Measurements from ENCODE around the gene LARP1. TPM values are rescaled to one million over a fixed set of nuclear protein-coding genes. Genes with fewer than 3 reads are reported as not detected.

Gene LARP1
- total and polyA plus RNA-seq, 2 experiments from 2014 or later: 133 to 302 TPM

DNA sequence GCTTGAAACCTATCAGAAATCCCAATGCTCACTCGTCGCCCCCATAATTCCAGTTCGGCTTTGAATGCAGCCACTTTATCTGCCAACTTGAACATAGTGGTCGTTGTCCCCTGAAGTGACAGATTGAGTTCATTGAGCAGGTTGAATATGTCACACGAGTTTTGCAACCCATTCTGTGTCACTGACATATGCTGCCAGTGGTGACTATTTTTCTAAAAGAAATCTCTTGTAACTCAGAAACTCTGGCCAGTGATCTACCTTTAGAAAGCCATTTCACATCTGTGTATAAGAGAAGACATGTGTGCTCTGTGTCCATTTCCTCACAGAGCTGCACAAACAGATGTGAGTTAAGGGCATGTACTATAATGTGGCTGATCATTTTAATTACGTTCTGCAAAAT lies 47.0 kb upstream of the LARP1 start (continued):
- TF ChIP-seq, protein P1, sequence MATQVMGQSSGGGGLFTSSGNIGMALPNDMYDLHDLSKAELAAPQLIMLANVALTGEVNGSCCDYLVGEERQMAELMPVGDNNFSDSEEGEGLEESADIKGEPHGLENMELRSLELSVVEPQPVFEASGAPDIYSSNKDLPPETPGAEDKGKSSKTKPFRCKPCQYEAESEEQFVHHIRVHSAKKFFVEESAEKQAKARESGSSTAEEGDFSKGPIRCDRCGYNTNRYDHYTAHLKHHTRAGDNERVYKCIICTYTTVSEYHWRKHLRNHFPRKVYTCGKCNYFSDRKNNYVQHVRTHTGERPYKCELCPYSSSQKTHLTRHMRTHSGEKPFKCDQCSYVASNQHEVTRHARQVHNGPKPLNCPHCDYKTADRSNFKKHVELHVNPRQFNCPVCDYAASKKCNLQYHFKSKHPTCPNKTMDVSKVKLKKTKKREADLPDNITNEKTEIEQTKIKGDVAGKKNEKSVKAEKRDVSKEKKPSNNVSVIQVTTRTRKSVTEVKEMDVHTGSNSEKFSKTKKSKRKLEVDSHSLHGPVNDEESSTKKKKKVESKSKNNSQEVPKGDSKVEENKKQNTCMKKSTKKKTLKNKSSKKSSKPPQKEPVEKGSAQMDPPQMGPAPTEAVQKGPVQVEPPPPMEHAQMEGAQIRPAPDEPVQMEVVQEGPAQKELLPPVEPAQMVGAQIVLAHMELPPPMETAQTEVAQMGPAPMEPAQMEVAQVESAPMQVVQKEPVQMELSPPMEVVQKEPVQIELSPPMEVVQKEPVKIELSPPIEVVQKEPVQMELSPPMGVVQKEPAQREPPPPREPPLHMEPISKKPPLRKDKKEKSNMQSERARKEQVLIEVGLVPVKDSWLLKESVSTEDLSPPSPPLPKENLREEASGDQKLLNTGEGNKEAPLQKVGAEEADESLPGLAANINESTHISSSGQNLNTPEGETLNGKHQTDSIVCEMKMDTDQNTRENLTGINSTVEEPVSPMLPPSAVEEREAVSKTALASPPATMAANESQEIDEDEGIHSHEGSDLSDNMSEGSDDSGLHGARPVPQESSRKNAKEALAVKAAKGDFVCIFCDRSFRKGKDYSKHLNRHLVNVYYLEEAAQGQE (IDR thresholded peaks at IDR 0.05; ENCODE audit: unreplicated experiment): no peak
- TF ChIP-seq, protein P2, sequence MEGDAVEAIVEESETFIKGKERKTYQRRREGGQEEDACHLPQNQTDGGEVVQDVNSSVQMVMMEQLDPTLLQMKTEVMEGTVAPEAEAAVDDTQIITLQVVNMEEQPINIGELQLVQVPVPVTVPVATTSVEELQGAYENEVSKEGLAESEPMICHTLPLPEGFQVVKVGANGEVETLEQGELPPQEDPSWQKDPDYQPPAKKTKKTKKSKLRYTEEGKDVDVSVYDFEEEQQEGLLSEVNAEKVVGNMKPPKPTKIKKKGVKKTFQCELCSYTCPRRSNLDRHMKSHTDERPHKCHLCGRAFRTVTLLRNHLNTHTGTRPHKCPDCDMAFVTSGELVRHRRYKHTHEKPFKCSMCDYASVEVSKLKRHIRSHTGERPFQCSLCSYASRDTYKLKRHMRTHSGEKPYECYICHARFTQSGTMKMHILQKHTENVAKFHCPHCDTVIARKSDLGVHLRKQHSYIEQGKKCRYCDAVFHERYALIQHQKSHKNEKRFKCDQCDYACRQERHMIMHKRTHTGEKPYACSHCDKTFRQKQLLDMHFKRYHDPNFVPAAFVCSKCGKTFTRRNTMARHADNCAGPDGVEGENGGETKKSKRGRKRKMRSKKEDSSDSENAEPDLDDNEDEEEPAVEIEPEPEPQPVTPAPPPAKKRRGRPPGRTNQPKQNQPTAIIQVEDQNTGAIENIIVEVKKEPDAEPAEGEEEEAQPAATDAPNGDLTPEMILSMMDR (conservative IDR thresholded peaks at IDR 0.05; ENCODE audit: low read depth in 2 of 2): no peak
- TF ChIP-seq, protein P3, sequence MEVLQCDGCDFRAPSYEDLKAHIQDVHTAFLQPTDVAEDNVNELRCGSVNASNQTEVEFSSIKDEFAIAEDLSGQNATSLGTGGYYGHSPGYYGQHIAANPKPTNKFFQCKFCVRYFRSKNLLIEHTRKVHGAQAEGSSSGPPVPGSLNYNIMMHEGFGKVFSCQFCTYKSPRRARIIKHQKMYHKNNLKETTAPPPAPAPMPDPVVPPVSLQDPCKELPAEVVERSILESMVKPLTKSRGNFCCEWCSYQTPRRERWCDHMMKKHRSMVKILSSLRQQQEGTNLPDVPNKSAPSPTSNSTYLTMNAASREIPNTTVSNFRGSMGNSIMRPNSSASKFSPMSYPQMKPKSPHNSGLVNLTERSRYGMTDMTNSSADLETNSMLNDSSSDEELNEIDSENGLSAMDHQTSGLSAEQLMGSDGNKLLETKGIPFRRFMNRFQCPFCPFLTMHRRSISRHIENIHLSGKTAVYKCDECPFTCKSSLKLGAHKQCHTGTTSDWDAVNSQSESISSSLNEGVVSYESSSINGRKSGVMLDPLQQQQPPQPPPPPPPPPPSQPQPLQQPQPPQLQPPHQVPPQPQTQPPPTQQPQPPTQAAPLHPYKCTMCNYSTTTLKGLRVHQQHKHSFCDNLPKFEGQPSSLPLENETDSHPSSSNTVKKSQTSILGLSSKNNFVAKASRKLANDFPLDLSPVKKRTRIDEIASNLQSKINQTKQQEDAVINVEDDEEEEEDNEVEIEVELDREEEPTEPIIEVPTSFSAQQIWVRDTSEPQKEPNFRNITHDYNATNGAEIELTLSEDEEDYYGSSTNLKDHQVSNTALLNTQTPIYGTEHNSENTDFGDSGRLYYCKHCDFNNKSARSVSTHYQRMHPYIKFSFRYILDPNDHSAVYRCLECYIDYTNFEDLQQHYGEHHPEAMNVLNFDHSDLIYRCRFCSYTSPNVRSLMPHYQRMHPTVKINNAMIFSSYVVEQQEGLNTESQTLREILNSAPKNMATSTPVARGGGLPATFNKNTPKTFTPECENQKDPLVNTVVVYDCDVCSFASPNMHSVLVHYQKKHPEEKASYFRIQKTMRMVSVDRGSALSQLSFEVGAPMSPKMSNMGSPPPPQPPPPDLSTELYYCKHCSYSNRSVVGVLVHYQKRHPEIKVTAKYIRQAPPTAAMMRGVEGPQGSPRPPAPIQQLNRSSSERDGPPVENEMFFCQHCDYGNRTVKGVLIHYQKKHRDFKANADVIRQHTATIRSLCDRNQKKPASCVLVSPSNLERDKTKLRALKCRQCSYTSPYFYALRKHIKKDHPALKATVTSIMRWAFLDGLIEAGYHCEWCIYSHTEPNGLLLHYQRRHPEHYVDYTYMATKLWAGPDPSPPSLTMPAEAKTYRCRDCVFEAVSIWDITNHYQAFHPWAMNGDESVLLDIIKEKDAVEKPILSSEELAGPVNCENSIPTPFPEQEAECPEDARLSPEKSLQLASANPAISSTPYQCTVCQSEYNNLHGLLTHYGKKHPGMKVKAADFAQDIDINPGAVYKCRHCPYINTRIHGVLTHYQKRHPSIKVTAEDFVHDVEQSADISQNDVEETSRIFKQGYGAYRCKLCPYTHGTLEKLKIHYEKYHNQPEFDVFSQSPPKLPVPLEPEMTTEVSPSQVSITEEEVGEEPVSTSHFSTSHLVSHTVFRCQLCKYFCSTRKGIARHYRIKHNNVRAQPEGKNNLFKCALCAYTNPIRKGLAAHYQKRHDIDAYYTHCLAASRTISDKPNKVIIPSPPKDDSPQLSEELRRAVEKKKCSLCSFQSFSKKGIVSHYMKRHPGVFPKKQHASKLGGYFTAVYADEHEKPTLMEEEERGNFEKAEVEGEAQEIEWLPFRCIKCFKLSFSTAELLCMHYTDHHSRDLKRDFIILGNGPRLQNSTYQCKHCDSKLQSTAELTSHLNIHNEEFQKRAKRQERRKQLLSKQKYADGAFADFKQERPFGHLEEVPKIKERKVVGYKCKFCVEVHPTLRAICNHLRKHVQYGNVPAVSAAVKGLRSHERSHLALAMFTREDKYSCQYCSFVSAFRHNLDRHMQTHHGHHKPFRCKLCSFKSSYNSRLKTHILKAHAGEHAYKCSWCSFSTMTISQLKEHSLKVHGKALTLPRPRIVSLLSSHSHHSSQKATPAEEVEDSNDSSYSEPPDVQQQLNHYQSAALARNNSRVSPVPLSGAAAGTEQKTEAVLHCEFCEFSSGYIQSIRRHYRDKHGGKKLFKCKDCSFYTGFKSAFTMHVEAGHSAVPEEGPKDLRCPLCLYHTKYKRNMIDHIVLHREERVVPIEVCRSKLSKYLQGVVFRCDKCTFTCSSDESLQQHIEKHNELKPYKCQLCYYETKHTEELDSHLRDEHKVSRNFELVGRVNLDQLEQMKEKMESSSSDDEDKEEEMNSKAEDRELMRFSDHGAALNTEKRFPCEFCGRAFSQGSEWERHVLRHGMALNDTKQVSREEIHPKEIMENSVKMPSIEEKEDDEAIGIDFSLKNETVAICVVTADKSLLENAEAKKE (CRISPR knock-in tag; IDR thresholded peaks at IDR 0.05): no peak

GRCh38 chr5:154708846-154709245 lies 46.3 kb upstream of the LARP1 start:
- Histone ChIP-seq H3K4me2 (no peak overlapping the region), H3K36me3 (ENCODE audit: insufficient read depth) (no peaks in the 10 kb centered on the region), H3K4me3 (no peak overlapping the region), H3K4me1 (ENCODE audit: insufficient read depth) (peaks cover 28% of the 10 kb centered on the region), H3K27me3 (ENCODE audit: insufficient read depth) (no peaks in the 10 kb centered on the region), H3F3A (replicated peaks; ENCODE audit: low read depth) (peaks cover 7% of the 10 kb centered on the region), H2AFZ (no peak overlapping the region), H3K27ac (ENCODE audit: low read depth) (no peak overlapping the region), H4K20me1 (replicated peaks; ENCODE audit: insufficient read depth) (no peaks in the 10 kb centered on the region), H3K9me2 (ENCODE audit: insufficient read depth) (no peaks in the 10 kb centered on the region), H3K79me2 (replicated peaks; ENCODE audit: insufficient read depth) (peaks cover 18% of the 10 kb centered on the region)
- no peak overlapping the region for H3K27ac Mint-ChIP-seq
- ATAC-seq: no peak
- no peaks in the 10 kb centered on the region for H3K27me3 Mint-ChIP-seq (ENCODE audit: insufficient read depth, low read depth, poor library complexity)
- H3K4me3 Mint-ChIP-seq: no peak overlapping the region
- H3K4me1 Mint-ChIP-seq: peaks cover 47% of the 10 kb centered on the region
- no peak for DNase-seq (ENCODE audit: low spot score)
- H3K9me3 Mint-ChIP-seq: no peaks in the 10 kb centered on the region
- H3K36me3 Mint-ChIP-seq (ENCODE audit: low read depth): no peaks in the 10 kb centered on the region
- TF ChIP-seq, protein P2 (conservative IDR thresholded peaks at IDR 0.05; ENCODE audit: low read depth in 2 of 2): no peak
- no peak for TF ChIP-seq ZNF331 (CRISPR knock-in tag; IDR thresholded peaks at IDR 0.05; ENCODE audit: low read depth)
- no peak for TF ChIP-seq NANOG (IDR thresholded peaks at IDR 0.05; ENCODE audit: borderline replicate concordance)
- TF ChIP-seq, protein P4, sequence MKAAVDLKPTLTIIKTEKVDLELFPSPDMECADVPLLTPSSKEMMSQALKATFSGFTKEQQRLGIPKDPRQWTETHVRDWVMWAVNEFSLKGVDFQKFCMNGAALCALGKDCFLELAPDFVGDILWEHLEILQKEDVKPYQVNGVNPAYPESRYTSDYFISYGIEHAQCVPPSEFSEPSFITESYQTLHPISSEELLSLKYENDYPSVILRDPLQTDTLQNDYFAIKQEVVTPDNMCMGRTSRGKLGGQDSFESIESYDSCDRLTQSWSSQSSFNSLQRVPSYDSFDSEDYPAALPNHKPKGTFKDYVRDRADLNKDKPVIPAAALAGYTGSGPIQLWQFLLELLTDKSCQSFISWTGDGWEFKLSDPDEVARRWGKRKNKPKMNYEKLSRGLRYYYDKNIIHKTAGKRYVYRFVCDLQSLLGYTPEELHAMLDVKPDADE (IDR thresholded peaks at IDR 0.05): no peak
- TF ChIP-seq ZNF114 (CRISPR knock-in tag; IDR thresholded peaks at IDR 0.05): no peak

Data from GM23338 (cell line).